ENCODE measurements around the gene TSPAN18.

DNA sequence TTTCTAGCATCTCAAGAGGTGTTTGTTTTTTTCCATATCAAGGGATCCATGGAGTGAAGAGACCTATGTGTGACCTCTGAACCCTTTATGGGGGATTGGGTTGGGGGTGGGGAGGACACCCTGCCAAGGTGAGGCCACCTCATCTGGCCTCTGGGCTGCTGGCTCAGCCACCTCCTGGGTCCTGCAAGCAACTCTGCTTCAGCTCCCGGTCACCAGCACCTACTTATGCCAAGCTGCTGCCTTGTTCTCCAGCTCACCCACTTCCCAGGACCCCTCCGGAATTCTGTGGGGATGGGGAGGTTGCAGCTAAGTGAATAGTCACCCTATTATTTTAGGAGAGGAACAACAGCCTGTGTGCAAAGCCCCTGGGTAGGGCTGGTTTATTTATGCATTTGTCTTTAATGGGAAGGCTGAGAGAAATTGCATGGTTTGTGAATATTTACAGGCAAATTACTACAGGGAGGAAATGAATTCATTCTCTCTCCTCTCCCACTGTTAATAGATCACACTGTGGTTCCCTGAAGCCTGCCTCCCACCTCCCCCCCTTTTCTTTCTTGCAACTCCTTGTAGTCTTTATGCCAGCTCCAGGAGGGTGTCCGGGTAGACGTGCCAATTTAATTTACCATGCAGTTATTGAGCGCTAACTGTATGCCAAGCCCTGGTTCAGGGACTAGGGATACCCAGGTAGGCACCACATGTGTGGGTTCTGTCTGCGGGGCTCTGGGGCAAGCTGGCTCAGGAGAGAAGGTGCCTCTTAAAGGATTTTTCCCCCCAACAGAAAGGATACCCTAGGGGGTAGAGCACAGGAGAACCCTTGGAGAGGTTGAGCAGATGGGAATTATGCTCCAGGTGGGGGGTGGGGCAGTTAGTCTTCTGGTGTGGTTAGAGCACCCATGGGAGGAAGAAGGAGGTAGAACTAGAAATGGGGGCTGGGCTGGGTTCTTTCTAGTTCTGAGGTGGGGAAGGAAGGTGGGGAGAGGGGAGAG, 50.7 kb downstream of the TSPAN18 start:
- TF ChIP-seq POLR2A (IDR thresholded peaks at IDR 0.05; ENCODE audit: low read depth, low read length) (no peak), TAF1 (IDR thresholded peaks at IDR 0.05; ENCODE audit: borderline replicate concordance, low read depth, low read length) (no peak), POLR2AphosphoS5 (IDR thresholded peaks at IDR 0.05; ENCODE audit: low read depth, low read length) (no peak)
